Measurements from ENCODE around the gene SPTBN4. TPM values are rescaled to one million over a fixed set of nuclear protein-coding genes. Genes with fewer than 3 reads are reported as not detected.

The SPTBN4 gene
- total RNA-seq, 4 donors from 2014 or later = 0.18 to 6.6 (median 2.0) TPM

GRCh38 chr19:40565910-40566495 lies 99.2 kb downstream of the SPTBN4 start:
- H3K4me1 ChIP-seq = peaks cover 0 to 12% (median 6%) of the 10 kb centered on the region in 4 donors
- H3K27ac ChIP-seq = no peak overlapping the region
- H3K36me3 ChIP-seq = no peaks in the 10 kb centered on the region
- TF ChIP-seq POLR2A (IDR thresholded peaks at IDR 0.05) (no peak), CTCF (IDR thresholded peaks at IDR 0.05) (no peak)
- DNase-seq = no peak
- peaks cover 0 to 13% of the 10 kb centered on the region in 2 donors for H3K27me3 ChIP-seq
- no peak overlapping the region for H3K4me3 ChIP-seq
- H3K9me3 ChIP-seq = no peaks in the 10 kb centered on the region

DNA sequence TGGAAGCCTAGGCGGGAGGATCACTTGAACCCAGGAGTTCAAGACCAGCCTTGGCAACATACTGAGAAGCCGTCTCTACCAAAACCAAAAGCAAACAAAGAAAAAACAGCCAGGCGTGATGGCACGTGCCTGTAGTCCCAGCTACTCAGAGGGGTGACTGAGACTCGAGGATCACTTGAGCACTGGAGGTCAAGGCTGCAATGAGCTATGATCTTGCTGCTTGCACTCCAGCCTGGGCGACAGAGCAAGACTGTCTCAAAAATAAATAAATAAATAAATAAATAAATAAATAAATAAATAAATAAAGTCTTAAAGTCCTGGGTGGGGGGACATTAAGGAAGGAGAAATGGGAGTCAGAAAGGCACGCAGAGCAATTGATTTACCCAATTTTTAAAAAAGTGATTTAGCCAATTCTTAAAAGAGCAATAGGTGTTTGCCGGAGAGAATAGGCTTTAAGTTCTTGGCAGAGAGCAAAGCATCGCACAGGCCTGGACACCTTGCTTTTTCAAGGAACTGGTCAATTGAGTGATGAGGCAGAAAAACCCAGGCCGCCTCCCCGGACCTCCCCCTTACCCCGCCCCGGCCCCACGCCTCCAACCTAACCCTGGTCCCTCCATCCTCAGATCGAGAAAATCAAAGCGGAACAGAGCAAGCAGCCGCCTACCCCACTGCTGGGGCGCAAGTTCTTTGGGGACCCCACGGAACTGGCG lies 100.4 kb downstream of the SPTBN4 start:
- peak overlapping the region in 3 of 4 donors; percentile 28 to 35 (median 33) for H3K4me3 ChIP-seq
- no peak for DNase-seq
- H3K36me3 ChIP-seq = no peaks in the 10 kb centered on the region
- H3K9me3 ChIP-seq = no peaks in the 10 kb centered on the region
- H3K27ac ChIP-seq = no peak overlapping the region
- peaks cover 0 to 12% (median 6%) of the 10 kb centered on the region in 4 donors for H3K4me1 ChIP-seq
- TF ChIP-seq POLR2A (IDR thresholded peaks at IDR 0.05) (no peak), CTCF (IDR thresholded peaks at IDR 0.05) (no peak)
- peaks cover 0 to 13% of the 10 kb centered on the region in 2 donors for H3K27me3 ChIP-seq

DNA sequence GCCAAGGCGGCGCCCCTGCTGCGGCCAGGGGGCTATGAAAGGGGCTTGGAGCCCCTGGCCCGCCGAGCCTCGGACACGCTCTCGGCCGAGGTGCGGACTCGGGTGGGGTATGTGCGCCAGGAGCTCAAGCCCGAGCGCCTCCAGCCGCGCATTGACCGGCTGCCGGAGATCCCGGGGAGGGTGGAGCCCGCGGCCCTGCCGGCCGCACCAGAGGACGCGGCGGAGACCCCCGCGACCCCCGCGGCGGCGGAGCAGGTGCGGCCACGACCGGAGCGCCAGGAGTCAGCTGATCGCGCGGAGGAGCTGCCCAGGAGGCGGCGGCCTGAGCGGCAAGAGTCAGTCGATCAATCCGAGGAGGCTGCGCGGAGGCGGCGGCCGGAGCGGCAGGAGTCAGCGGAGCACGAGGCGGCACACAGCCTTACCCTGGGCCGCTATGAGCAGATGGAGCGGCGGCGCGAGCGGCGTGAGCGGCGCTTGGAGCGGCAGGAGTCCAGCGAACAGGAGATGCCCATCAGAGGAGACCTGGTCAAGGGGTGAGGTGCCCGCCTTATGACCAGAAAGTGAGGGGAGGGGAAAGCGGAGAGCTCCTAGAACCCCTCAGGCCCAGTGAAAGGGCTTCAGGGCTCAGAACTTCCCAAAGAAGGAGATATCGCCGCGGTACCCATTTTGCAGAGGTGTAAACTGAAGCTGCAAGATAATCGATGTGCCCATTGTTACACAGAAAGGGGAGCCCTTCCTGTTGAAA lies 101.1 kb downstream of the SPTBN4 start:
- DNase-seq = no peak
- H3K9me3 ChIP-seq = no peaks in the 10 kb centered on the region
- TF ChIP-seq CTCF (IDR thresholded peaks at IDR 0.05) = no peak
- H3K4me1 ChIP-seq = peaks cover 0 to 12% (median 6%) of the 10 kb centered on the region in 4 donors
- H3K36me3 ChIP-seq = no peaks in the 10 kb centered on the region
- H3K4me3 ChIP-seq = peak overlapping the region in 3 of 4 donors; percentile 28 to 35 (median 33)
- H3K27ac ChIP-seq = no peak overlapping the region
- peaks cover 0 to 13% of the 10 kb centered on the region in 2 donors for H3K27me3 ChIP-seq

DNA sequence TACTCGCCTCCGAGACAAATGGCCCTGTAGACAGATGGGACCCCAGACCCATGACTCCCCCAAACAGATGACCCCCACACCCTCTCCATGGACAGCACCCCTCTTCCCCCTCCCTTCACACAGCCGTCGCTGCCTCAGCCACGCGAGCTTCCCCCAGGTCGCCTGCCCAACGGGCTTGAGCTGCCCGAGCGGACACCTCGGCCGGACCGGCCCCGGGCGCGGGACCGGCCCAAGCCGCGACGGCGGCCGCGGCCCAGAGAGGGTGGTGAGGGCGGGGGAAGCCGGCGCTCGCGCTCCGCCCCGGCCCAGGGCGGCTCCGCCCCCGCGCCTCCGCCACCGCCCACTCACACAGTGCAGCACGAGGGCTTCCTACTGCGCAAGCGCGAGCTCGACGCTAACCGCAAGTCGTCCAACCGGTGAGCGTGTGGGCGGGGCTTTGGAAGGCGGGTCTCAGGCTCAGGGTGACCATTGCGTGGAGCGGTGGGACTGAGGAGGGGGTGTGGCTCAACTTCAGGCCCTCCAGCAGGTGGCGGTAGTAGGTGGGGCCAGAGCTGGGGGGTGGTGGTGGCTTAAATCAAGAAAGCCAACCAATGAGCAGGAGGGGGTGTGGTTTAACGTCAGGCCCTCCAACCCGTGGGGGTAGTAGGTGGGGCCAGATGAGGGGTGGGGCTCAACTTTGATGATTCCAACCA lies 103.7 kb downstream of the SPTBN4 start:
- TF ChIP-seq POLR2A (IDR thresholded peaks at IDR 0.05) (no peak), CTCF (IDR thresholded peaks at IDR 0.05) (peak in 3 of 6 experiments; percentile 42 to 60 (median 54))
- Histone ChIP-seq H3K4me3 (peak overlapping the region; percentile 16 to 58 (median 46)), H3K4me1 (peaks cover 0 to 12% (median 6%) of the 10 kb centered on the region in 4 donors), H3K27ac (peak overlapping the region in 2 of 4 donors; percentile 36 to 55), H3K9me3 (no peaks in the 10 kb centered on the region), H3K27me3 (peaks cover 0 to 13% of the 10 kb centered on the region in 2 donors), H3K36me3 (no peaks in the 10 kb centered on the region)
- peak; percentile 99 to 100 (median 100) for DNase-seq

- no peaks in the 10 kb centered on the region for H3K36me3 ChIP-seq
- H3K4me3 ChIP-seq = peak overlapping the region in 1 of 4 donors; percentile 58
- peak overlapping the region in 1 of 4 donors; percentile 36 for H3K27ac ChIP-seq
- no peak for DNase-seq
- H3K9me3 ChIP-seq = no peaks in the 10 kb centered on the region
- H3K27me3 ChIP-seq = peaks cover 0 to 13% of the 10 kb centered on the region in 2 donors
- no peak for TF ChIP-seq POLR2A (IDR thresholded peaks at IDR 0.05)
- no peak for TF ChIP-seq CTCF (IDR thresholded peaks at IDR 0.05)
- peaks cover 0 to 12% (median 6%) of the 10 kb centered on the region in 4 donors for H3K4me1 ChIP-seq
Measured at GRCh38 chr19:40571005-40571318, 104.2 kb downstream of the SPTBN4 start.

All from Peyer's patch (tissue), 4 donors.